ENCODE data around the gene EPHA4.

The EPHA4 gene

GRCh38 chr2:221415789-221416188 lies 156.3 kb downstream of the EPHA4 start:
- TF ChIP-seq CTCF (IDR thresholded peaks at IDR 0.05; ENCODE audit: extremely low read depth, missing control alignments): no peak
- no peak for DNase-seq (ENCODE audit: low spot score)

DNA sequence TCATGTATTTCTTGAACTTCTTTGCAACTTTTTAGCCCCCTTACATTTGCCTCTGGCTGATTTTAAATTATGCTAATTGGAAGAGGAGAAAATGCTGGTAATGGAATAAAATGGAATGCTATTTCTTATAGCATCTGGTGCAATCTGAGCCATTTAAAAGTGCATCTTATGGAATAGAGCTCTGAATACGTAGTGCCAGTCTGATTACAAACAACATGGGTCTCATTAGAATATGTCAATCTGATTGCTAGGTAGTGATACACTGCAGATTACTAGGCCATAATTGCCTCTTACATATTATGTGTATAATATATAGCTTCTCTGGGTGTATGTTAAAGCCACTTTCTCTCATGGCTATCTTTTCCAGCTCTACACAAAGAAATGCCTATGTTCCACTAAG lies 159.1 kb downstream of the EPHA4 start:
- no peak for TF ChIP-seq CTCF (IDR thresholded peaks at IDR 0.05; ENCODE audit: extremely low read depth, missing control alignments)
- no peak for DNase-seq (ENCODE audit: low spot score)

DNA sequence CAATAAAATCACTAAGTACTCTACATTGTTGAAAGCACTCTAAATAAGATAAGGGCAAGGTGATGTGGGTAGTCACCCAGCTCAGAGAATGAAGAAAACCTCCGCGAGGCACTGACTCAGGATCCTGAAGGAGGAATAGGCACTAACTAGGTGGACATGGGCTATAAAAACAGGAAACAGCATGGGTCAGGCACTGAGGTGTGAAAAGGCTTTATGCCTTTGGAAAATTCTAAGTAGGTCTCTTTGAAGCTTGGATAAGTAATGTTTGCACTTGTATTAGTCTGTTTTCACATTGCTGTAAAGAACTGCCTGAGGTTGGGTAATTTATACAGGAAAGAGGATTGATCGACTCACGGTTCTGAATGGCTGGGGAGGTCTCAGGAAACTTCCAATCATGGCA lies 161.6 kb downstream of the EPHA4 start:
- TF ChIP-seq CTCF (IDR thresholded peaks at IDR 0.05; ENCODE audit: extremely low read depth, missing control alignments): no peak
- DNase-seq (ENCODE audit: low spot score): no peak

DNA sequence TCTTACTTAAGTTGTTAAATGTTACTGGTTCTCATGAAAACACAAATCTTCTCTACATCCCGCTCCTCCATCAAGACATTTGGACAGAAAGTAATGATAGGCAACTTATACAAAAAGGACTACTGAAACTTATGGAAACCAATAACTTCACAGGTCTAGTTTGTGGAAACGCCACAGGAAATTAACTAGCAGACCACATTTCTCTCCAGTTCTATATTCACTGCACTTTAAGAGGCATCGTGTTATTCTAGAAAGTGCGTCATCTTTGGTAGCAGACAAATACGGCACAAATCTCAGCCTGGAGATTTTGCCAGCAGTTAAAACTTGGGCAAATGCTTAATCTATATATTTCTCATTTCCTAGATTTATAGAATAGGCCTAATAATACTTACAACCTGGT lies 164.3 kb downstream of the EPHA4 start:
- TF ChIP-seq CTCF (IDR thresholded peaks at IDR 0.05; ENCODE audit: extremely low read depth, missing control alignments): no peak
- no peak for DNase-seq (ENCODE audit: low spot score)

GRCh38 chr2:221405521-221405920 lies 166.6 kb downstream of the EPHA4 start:
- no peak for TF ChIP-seq CTCF (IDR thresholded peaks at IDR 0.05; ENCODE audit: extremely low read depth, missing control alignments)
- DNase-seq (ENCODE audit: low spot score): no peak

GRCh38 chr2:221402072-221402471 lies 170.0 kb downstream of the EPHA4 start:
- no peak for TF ChIP-seq CTCF (IDR thresholded peaks at IDR 0.05; ENCODE audit: extremely low read depth, missing control alignments)
- no peak for DNase-seq (ENCODE audit: low spot score)

GRCh38 chr2:221400411-221400810 lies 171.7 kb downstream of the EPHA4 start:
- TF ChIP-seq CTCF (IDR thresholded peaks at IDR 0.05; ENCODE audit: extremely low read depth, missing control alignments): no peak
- no peak for DNase-seq (ENCODE audit: low spot score)
